A673 (cell line): ENCODE results near the gene SYT11.

Source experiments
- CTCF ChIP-seq: fragments of 300-800, 200-600 bp; sonication (generic); conservative IDR thresholded peaks from 2 replicates; pipeline ENCODE4 v1.5.1; 2017; ENCODE audit warnings: low read depth, mild to moderate bottlenecking, antibody characterized with exemption, low read length, moderate library complexity, mixed read lengths
- EZH2 ChIP-seq: fragments of 200-600 bp; sonication (generic); IDR thresholded peaks from 2 replicates; pipeline ENCODE4 v1.6.1; 2017; ENCODE audit warnings: borderline replicate concordance, low read depth, mild to moderate bottlenecking, mixed read lengths, antibody characterized with exemption, low read length; ENCODE audit not compliant: poor library complexity, severe bottlenecking

- TF ChIP-seq CTCF (no peak), EZH2 (no peak)
Observed at GRCh38 chr1:155847823-155848529, 11.4 kb upstream of the SYT11 start.
